ENCODE data around the gene STX18. TPM values are rescaled to one million over a fixed set of nuclear protein-coding genes. Genes with fewer than 3 reads are reported as not detected.

Gene STX18
- total RNA-seq, 1 experiment from 2014 or later = 36.5 TPM

DNA sequence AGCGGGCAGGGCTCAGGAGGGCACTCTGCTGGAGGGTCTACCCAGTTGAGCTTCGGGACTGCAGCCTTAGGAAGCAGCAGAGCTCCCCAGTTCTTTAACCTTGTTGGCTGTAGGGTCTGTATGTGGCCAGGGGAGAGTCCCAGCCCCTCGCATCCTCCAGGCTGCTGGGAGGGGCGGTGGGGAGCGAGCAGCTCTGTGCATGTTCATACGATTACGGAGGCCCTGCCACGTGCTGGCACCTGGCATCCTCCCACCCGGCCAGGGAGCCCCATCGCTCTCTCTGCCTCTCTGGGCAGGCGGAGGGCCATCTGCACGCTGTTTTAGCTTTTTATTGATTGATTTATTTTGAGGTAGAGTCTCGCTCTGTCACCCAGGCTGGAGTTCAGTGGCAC is 133.7 kb downstream of the STX18 start:
- intact Hi-C loops (cut with micrococcal nuclease; ENCODE audit: unreplicated experiment) = no loop called here
- no peaks in the 10 kb centered on the region for H3K9me3 Mint-ChIP-seq (ENCODE audit: unreplicated experiment)
- H3K4me1 Mint-ChIP-seq (ENCODE audit: low read depth, unreplicated experiment) = no peaks in the 10 kb centered on the region
- peaks cover 6% of the 10 kb centered on the region for H3K36me3 Mint-ChIP-seq (ENCODE audit: insufficient read depth, unreplicated experiment)
- Histone ChIP-seq H3K4me1 (no peaks in the 10 kb centered on the region), H3K4me3 (ENCODE audit: low read depth, low read length) (no peak overlapping the region), H3K9me3 (no peaks in the 10 kb centered on the region), H3K36me3 (ENCODE audit: control insufficient read depth, insufficient read depth, low read length) (no peaks in the 10 kb centered on the region), H3K27me3 (replicated peaks; ENCODE audit: control insufficient read depth, insufficient read depth, low read length) (no peaks in the 10 kb centered on the region)
- TF ChIP-seq, protein P1, sequence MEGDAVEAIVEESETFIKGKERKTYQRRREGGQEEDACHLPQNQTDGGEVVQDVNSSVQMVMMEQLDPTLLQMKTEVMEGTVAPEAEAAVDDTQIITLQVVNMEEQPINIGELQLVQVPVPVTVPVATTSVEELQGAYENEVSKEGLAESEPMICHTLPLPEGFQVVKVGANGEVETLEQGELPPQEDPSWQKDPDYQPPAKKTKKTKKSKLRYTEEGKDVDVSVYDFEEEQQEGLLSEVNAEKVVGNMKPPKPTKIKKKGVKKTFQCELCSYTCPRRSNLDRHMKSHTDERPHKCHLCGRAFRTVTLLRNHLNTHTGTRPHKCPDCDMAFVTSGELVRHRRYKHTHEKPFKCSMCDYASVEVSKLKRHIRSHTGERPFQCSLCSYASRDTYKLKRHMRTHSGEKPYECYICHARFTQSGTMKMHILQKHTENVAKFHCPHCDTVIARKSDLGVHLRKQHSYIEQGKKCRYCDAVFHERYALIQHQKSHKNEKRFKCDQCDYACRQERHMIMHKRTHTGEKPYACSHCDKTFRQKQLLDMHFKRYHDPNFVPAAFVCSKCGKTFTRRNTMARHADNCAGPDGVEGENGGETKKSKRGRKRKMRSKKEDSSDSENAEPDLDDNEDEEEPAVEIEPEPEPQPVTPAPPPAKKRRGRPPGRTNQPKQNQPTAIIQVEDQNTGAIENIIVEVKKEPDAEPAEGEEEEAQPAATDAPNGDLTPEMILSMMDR (IDR thresholded peaks at IDR 0.05; ENCODE audit: insufficient read depth in 1 of 2, low read depth in 1 of 2, low read length in 1 of 2, severe bottlenecking in 1 of 2, unreplicated experiment in 1 of 2) = no peak
- H3K27me3 Mint-ChIP-seq (ENCODE audit: insufficient read depth, unreplicated experiment) = no peaks in the 10 kb centered on the region
- ChIA-PET POLR2A (no interaction called here), CTCF (no interaction called here)
- BruUV-seq (replicated peaks) = no TSS peak
- H3K27ac Mint-ChIP-seq (ENCODE audit: unreplicated experiment) = no peak overlapping the region
- no peak overlapping the region for H3K4me3 Mint-ChIP-seq (ENCODE audit: unreplicated experiment)
- no peak for DNase-seq

DNA sequence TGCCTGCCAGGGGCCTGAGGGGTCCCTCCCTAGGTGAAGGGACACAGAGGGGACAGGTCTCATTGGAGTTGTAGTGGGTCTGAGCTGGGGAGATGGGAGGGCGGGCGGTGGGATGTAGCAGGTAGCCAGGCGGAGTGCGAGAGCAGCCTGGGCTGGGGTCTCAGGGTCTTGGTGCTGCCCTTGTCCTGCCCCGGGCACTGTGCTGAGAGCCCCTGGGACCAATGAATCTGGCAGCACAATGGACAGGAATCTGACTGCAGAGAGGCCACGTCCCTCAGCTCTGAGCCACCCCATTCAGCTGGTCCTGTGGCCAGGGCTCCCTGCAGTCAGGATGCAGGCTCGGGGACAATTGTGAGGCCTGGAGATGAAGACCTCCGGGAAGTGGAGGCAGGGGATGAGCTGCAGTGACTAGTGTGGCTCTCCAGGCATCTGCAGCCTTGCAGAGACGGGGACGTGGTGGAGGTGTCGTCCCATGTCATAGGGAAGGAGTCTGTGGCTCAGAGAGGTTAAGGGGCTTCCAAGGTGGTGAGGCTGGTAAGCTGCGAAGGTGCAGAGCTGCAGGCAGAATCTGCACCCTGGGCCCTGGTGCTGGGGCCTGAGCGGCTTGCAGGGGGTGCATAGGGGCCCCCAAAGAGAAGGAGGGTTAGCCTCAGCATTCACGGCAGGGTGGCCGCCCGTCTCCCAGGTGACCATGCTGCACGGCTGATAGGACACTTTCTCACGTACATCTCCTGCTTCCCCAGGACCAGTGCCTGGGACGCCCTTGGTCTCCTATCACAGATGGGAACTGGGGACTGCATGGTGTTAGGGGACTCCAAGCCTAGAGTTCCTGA is 134.3 kb downstream of the STX18 start:
- DNase-seq = no peak
- TF ChIP-seq, protein P1 (IDR thresholded peaks at IDR 0.05; ENCODE audit: insufficient read depth in 1 of 2, low read depth in 1 of 2, low read length in 1 of 2, severe bottlenecking in 1 of 2, unreplicated experiment in 1 of 2) = no peak
- ChIA-PET CTCF (no interaction called here), POLR2A (no interaction called here)
- Histone ChIP-seq H3K4me3 (ENCODE audit: low read depth, low read length) (no peak overlapping the region), H3K9me3 (no peaks in the 10 kb centered on the region), H3K36me3 (ENCODE audit: control insufficient read depth, insufficient read depth, low read length) (no peaks in the 10 kb centered on the region), H3K27me3 (replicated peaks; ENCODE audit: control insufficient read depth, insufficient read depth, low read length) (no peaks in the 10 kb centered on the region), H3K4me1 (no peaks in the 10 kb centered on the region)
- H3K4me3 Mint-ChIP-seq (ENCODE audit: unreplicated experiment) = no peak overlapping the region
- H3K36me3 Mint-ChIP-seq (ENCODE audit: insufficient read depth, unreplicated experiment) = peaks cover 4% of the 10 kb centered on the region
- no TSS peak for BruUV-seq (replicated peaks)
- H3K27me3 Mint-ChIP-seq (ENCODE audit: insufficient read depth, unreplicated experiment) = no peaks in the 10 kb centered on the region
- no peak overlapping the region for H3K27ac Mint-ChIP-seq (ENCODE audit: unreplicated experiment)
- intact Hi-C loops (cut with micrococcal nuclease; ENCODE audit: unreplicated experiment) = no loop called here
- no peaks in the 10 kb centered on the region for H3K9me3 Mint-ChIP-seq (ENCODE audit: unreplicated experiment)
- no peaks in the 10 kb centered on the region for H3K4me1 Mint-ChIP-seq (ENCODE audit: low read depth, unreplicated experiment)

DNA sequence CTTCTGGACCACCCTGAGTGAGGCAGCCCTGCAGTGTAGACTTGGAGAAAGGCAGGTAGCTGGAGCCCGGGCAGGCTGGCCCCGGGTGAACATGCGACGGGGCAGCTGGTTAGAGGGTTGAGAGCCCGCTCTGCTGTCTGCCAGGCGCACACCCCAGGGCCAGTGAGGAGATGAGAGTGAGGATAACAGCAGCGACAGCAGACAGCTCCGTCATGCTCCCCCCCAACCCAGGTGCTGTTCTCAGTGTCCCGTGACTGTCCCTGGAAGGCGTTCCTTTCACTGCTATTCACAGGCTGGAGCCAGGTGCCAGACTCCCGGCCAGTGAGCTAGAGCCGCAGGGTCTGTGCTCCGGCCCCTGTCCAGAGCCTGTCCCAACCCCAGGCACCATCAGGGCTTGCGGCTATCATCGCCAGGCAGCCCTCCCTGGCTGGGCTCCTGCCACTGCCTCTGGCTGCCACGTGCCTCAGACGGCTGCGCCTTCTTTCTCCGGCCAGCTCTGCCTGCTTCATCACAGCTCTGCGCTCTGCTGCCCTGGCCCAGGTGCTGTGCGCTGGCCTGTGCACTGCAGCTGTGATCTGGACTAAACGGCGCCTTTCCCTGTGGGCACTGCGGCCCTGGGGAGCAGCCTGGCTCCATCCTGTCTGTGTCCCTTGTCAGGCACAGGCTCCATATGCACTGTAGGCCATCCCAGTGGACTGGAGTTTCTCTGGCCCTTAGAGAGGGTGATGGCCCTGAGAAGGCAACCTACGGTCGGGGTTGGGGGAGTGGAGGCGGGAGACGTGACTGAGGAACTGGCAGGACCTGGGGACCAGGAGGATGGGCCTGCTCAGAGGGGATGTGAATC is 135.2 kb downstream of the STX18 start:
- peaks cover 4% of the 10 kb centered on the region for H3K36me3 Mint-ChIP-seq (ENCODE audit: insufficient read depth, unreplicated experiment)
- no peaks in the 10 kb centered on the region for H3K4me1 Mint-ChIP-seq (ENCODE audit: low read depth, unreplicated experiment)
- Histone ChIP-seq H3K36me3 (ENCODE audit: control insufficient read depth, insufficient read depth, low read length) (no peaks in the 10 kb centered on the region), H3K4me1 (no peaks in the 10 kb centered on the region), H3K9me3 (no peaks in the 10 kb centered on the region), H3K4me3 (ENCODE audit: low read depth, low read length) (no peak overlapping the region), H3K27me3 (replicated peaks; ENCODE audit: control insufficient read depth, insufficient read depth, low read length) (no peaks in the 10 kb centered on the region)
- no peak overlapping the region for H3K27ac Mint-ChIP-seq (ENCODE audit: unreplicated experiment)
- H3K9me3 Mint-ChIP-seq (ENCODE audit: unreplicated experiment) = no peaks in the 10 kb centered on the region
- no peaks in the 10 kb centered on the region for H3K27me3 Mint-ChIP-seq (ENCODE audit: insufficient read depth, unreplicated experiment)
- TF ChIP-seq, protein P1 (IDR thresholded peaks at IDR 0.05; ENCODE audit: insufficient read depth in 1 of 2, low read depth in 1 of 2, low read length in 1 of 2, severe bottlenecking in 1 of 2, unreplicated experiment in 1 of 2) = no peak
- no peak overlapping the region for H3K4me3 Mint-ChIP-seq (ENCODE audit: unreplicated experiment)
- BruUV-seq (replicated peaks) = no TSS peak
- ChIA-PET POLR2A (no interaction called here), CTCF (no interaction called here)
- no peak for DNase-seq
- intact Hi-C loops (cut with micrococcal nuclease; ENCODE audit: unreplicated experiment) = no loop called here
